ENCODE data around the gene LYPLA2. TPM values are rescaled to one million over a fixed set of nuclear protein-coding genes. Genes with fewer than 3 reads are reported as not detected.

LYPLA2 gene
- total RNA-seq, 1 donor from 2014 or later = 39.2 TPM

DNA sequence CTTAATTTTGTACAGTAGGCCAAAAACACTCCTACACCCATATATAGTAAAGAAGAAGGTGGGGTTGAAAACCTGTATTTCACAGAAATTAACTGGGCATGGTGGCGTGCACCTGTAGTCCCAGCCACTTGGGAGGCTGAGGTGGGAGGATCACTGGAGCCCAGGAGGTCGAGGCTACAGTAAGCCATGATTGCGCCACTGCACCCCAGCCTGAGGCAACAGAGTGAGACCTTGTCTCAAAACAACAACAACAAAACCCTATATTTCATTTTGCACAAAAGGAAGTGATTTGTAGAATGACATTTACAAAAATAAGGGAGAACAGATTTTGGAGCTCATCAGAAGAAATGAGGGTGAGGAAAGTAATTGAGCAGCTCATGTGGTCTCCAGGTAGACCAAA, 2.2 kb upstream of the LYPLA2 start:
- Mint-ChIP-seq H3K27ac (ENCODE audit: unreplicated experiment) (peak overlapping the region; percentile 42), H3K4me1 (ENCODE audit: unreplicated experiment) (peaks cover 41% of the 10 kb centered on the region), H3K36me3 (ENCODE audit: unreplicated experiment) (peaks cover 33% of the 10 kb centered on the region), H3K4me3 (ENCODE audit: unreplicated experiment) (no peak overlapping the region), H3K27me3 (ENCODE audit: unreplicated experiment) (no peaks in the 10 kb centered on the region), H3K9me3 (ENCODE audit: unreplicated experiment) (no peaks in the 10 kb centered on the region)
- TF ChIP-seq, protein P1, sequence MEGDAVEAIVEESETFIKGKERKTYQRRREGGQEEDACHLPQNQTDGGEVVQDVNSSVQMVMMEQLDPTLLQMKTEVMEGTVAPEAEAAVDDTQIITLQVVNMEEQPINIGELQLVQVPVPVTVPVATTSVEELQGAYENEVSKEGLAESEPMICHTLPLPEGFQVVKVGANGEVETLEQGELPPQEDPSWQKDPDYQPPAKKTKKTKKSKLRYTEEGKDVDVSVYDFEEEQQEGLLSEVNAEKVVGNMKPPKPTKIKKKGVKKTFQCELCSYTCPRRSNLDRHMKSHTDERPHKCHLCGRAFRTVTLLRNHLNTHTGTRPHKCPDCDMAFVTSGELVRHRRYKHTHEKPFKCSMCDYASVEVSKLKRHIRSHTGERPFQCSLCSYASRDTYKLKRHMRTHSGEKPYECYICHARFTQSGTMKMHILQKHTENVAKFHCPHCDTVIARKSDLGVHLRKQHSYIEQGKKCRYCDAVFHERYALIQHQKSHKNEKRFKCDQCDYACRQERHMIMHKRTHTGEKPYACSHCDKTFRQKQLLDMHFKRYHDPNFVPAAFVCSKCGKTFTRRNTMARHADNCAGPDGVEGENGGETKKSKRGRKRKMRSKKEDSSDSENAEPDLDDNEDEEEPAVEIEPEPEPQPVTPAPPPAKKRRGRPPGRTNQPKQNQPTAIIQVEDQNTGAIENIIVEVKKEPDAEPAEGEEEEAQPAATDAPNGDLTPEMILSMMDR (IDR thresholded peaks at IDR 0.05) = no peak
- no peak for DNase-seq (ENCODE audit: extremely low spot score, unreplicated experiment)

DNA sequence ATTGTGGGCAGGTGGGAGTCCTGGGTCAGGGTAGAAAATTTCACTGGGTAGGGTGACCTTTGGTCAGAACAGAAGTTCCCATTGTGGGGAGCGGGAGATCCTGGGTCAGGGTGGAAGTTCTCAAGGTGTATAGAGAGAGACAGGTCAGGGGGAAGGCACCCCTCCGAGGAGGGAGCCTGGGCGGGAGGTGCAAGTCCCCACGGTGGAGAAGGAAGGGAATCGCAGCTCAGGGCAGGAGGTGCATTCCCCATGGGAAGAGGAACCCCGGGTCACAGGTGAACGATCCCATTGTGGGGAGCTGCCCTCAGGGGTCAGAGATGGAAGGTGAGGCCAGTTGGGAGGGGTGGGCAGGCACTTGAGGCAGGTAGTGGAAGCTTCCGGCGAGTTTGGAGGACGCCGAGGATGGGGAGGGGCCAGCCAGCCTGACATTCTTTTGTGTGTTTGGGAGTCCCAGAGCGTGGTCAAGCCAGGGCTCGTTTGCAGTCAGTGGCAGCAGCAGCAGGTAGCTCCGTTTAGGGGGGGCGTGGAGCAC, 637 bp downstream of the LYPLA2 start:
- Mint-ChIP-seq H3K4me3 (ENCODE audit: unreplicated experiment) (peak overlapping the region; percentile 96), H3K27ac (ENCODE audit: unreplicated experiment) (peak overlapping the region; percentile 94), H3K27me3 (ENCODE audit: unreplicated experiment) (no peaks in the 10 kb centered on the region), H3K36me3 (ENCODE audit: unreplicated experiment) (peaks cover 22% of the 10 kb centered on the region), H3K4me1 (ENCODE audit: unreplicated experiment) (peaks cover 41% of the 10 kb centered on the region), H3K9me3 (ENCODE audit: unreplicated experiment) (no peaks in the 10 kb centered on the region)
- TF ChIP-seq, protein P1 (IDR thresholded peaks at IDR 0.05) = no peak
- no peak for DNase-seq (ENCODE audit: extremely low spot score, unreplicated experiment)

DNA sequence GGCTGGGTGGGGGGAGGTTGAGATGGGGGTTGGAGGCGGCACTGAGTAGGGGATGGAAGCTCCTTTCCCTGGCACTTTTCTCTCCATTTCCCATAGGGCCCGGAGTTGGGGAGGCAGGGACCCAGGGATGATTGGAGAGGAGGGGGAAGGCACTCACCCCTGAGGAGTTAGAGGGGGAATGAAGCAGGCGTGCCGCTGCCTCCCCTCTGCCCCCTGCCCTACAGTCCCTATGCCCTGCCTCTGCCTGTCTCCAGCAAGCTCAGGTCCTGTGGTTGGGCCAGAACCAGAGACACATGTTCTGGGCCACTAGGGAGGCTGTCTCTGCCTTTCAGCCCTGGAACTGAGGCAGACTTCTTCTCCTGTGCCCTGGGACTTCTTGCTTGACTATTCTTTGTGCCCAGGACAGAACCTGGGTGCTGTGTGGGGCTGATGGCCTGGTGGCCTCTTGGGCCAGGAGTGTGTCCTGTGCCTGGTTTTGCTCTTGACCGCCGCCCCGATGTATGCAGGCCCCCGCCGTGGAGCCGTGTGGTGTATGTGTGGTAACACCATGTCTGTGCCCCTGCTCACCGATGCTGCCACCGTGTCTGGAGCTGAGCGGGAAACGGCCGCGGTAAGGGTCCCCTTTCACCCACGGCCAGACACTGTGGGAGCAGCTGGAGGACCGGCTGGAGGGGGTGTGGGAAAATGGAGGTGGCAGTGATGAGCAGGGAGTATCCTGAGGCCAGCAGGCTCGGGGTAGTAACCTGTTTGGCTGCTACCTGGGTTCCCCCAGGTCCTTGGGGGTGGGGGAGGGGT, 1.4 kb downstream of the LYPLA2 start:
- Mint-ChIP-seq H3K27me3 (ENCODE audit: unreplicated experiment) (no peaks in the 10 kb centered on the region), H3K4me3 (ENCODE audit: unreplicated experiment) (peak overlapping the region; percentile 96), H3K9me3 (ENCODE audit: unreplicated experiment) (no peaks in the 10 kb centered on the region), H3K36me3 (ENCODE audit: unreplicated experiment) (peaks cover 14% of the 10 kb centered on the region), H3K4me1 (ENCODE audit: unreplicated experiment) (peaks cover 41% of the 10 kb centered on the region), H3K27ac (ENCODE audit: unreplicated experiment) (peak overlapping the region; percentile 94)
- TF ChIP-seq, protein P1 (IDR thresholded peaks at IDR 0.05) = no peak
- no peak for DNase-seq (ENCODE audit: extremely low spot score, unreplicated experiment)

DNA sequence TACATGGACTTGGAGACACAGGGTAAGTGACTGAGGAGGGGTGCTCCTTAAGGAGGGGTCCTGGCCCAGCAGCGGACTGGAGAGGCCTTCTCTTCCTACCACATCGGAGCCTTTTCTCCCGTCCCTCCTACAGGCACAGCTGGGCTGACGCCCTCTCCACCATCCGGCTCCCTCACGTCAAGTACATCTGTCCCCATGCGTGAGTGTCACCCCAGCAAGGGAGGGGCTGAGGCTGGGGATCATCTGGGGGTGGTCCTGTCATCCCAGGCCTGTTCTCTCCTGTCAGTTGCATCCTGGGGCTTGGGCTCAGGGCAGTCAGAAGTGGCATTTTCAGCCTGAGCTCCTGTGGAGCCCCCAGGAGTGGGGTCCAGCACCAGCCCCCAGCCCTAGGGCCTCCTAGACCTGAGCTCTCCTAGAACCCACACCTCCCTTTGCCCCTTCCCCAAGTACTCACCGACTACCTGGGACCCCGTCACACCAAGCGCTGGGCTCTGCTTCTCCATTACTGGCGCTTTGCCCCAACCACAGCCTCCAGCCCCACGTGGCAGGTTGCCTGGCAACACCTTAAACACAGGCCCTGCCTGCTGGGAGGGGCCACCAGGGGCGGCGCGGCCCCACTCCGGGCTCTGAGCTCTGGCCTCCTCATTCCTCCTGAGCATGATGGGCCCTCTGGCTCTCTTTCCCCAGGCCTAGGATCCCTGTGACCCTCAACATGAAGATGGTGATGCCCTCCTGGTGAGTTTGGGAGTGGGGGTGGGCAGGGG, 2.3 kb downstream of the LYPLA2 start:
- no peak overlapping the region for H3K4me3 Mint-ChIP-seq (ENCODE audit: unreplicated experiment)
- TF ChIP-seq, protein P1 (IDR thresholded peaks at IDR 0.05) = no peak
- no peak overlapping the region for H3K27ac Mint-ChIP-seq (ENCODE audit: unreplicated experiment)
- peaks cover 39% of the 10 kb centered on the region for H3K4me1 Mint-ChIP-seq (ENCODE audit: unreplicated experiment)
- H3K36me3 Mint-ChIP-seq (ENCODE audit: unreplicated experiment) = peaks cover 7% of the 10 kb centered on the region
- DNase-seq (ENCODE audit: extremely low spot score, unreplicated experiment) = no peak
- no peaks in the 10 kb centered on the region for H3K27me3 Mint-ChIP-seq (ENCODE audit: unreplicated experiment)
- no peaks in the 10 kb centered on the region for H3K9me3 Mint-ChIP-seq (ENCODE audit: unreplicated experiment)
